ES-I3 (cell line): ENCODE results near the gene FHIT.
"Not testable (repeated sequence)": the region's sequence is repeated elsewhere in the genome, so short reads cannot be mapped to it uniquely, and the experiment has no call there.

Experiments
- H3K36me3 ChIP-seq: 2 replicates; pipeline ENCODE4 v1.6.1; 2013; ENCODE audit warnings: mild to moderate bottlenecking, low read length, control low read depth, moderate library complexity; ENCODE audit not compliant: insufficient read depth
- H3K4me1 ChIP-seq: 2 replicates; pipeline ENCODE4 v1.6.1; 2013; ENCODE audit warnings: mild to moderate bottlenecking, control low read depth, low read length; ENCODE audit not compliant: insufficient read depth
- H3K9ac ChIP-seq: 2 replicates; pipeline ENCODE4 v1.6.1; 2013; ENCODE audit warnings: low read depth, mild to moderate bottlenecking, low read length, moderate library complexity
- H3K9me3 ChIP-seq: 2 replicates; pipeline ENCODE4 v1.6.1; 2013; ENCODE audit warnings: mild to moderate bottlenecking, low read length, moderate library complexity; ENCODE audit not compliant: control insufficient read depth, insufficient read depth

FHIT gene

GRCh38 chr3:60989626-60990441 lies 261.4 kb downstream of the FHIT start:
- Histone ChIP-seq H3K36me3 (no peaks in the 10 kb centered on the region), H3K9ac (no peak overlapping the region), H3K9me3 (no peaks in the 10 kb centered on the region), H3K4me1 (no peaks in the 10 kb centered on the region)

- not testable (repeated sequence) for H3K9me3 ChIP-seq, H3K9ac ChIP-seq, H3K4me1 ChIP-seq, H3K36me3 ChIP-seq
These were observed 264.1 kb downstream of the FHIT start for GRCh38 chr3:60987191-60987590.

- H3K9me3 ChIP-seq, result peaks cover 8% of the 10 kb centered on the region
- no peak overlapping the region for H3K9ac ChIP-seq
- H3K4me1 ChIP-seq, result no peaks in the 10 kb centered on the region
- H3K36me3 ChIP-seq, result no peaks in the 10 kb centered on the region
These were observed 264.7 kb downstream of the FHIT start for GRCh38 chr3:60986552-60986951.

- no peaks in the 10 kb centered on the region for H3K36me3 ChIP-seq
- H3K9ac ChIP-seq, result no peak overlapping the region
- no peaks in the 10 kb centered on the region for H3K4me1 ChIP-seq
- peaks cover 8% of the 10 kb centered on the region for H3K9me3 ChIP-seq
These were observed 267.3 kb downstream of the FHIT start for GRCh38 chr3:60983906-60984305.

- H3K9ac ChIP-seq, result no peak overlapping the region
- no peaks in the 10 kb centered on the region for H3K4me1 ChIP-seq
- H3K9me3 ChIP-seq, result peaks cover 8% of the 10 kb centered on the region
- no peaks in the 10 kb centered on the region for H3K36me3 ChIP-seq
These were observed 270.9 kb downstream of the FHIT start for GRCh38 chr3:60980342-60980692.

- Histone ChIP-seq H3K4me1 (no peaks in the 10 kb centered on the region), H3K9ac (no peak overlapping the region), H3K36me3 (no peaks in the 10 kb centered on the region), H3K9me3 (peaks cover 8% of the 10 kb centered on the region)
These were observed 271.6 kb downstream of the FHIT start for GRCh38 chr3:60979461-60980341.

GRCh38 chr3:60973321-60973720 lies 277.9 kb downstream of the FHIT start:
- H3K9ac ChIP-seq, result no peak overlapping the region
- no peaks in the 10 kb centered on the region for H3K4me1 ChIP-seq
- H3K9me3 ChIP-seq, result no peaks in the 10 kb centered on the region; the same call in none of the 2 replicates
- no peaks in the 10 kb centered on the region for H3K36me3 ChIP-seq

GRCh38 chr3:60972599-60972998 lies 278.7 kb downstream of the FHIT start:
- H3K4me1 ChIP-seq, result no peaks in the 10 kb centered on the region
- no peak overlapping the region for H3K9ac ChIP-seq
- no peaks in the 10 kb centered on the region for H3K36me3 ChIP-seq
- no peaks in the 10 kb centered on the region; the same call in none of the 2 replicates for H3K9me3 ChIP-seq

- H3K4me1 ChIP-seq, result no peaks in the 10 kb centered on the region
- peaks cover 3% of the 10 kb centered on the region for H3K9me3 ChIP-seq
- H3K36me3 ChIP-seq, result no peaks in the 10 kb centered on the region
- H3K9ac ChIP-seq, result no peak overlapping the region
These were observed 280.4 kb downstream of the FHIT start for GRCh38 chr3:60970850-60971249.

- Histone ChIP-seq H3K9ac (no peak overlapping the region), H3K36me3 (no peaks in the 10 kb centered on the region), H3K9me3 (peaks cover 3% of the 10 kb centered on the region; the same call in 1 of the 2 replicates), H3K4me1 (no peaks in the 10 kb centered on the region)
These were observed 284.1 kb downstream of the FHIT start for GRCh38 chr3:60967141-60967540.

GRCh38 chr3:60957541-60957940 lies 293.7 kb downstream of the FHIT start:
- H3K9ac ChIP-seq, result no peak overlapping the region
- no peaks in the 10 kb centered on the region for H3K4me1 ChIP-seq
- H3K36me3 ChIP-seq, result no peaks in the 10 kb centered on the region
- H3K9me3 ChIP-seq, result no peaks in the 10 kb centered on the region; the same call in 1 of the 2 replicates

- H3K9me3 ChIP-seq, result no peaks in the 10 kb centered on the region; the same call in 1 of the 2 replicates
- no peaks in the 10 kb centered on the region for H3K4me1 ChIP-seq
- no peak overlapping the region for H3K9ac ChIP-seq
- H3K36me3 ChIP-seq, result no peaks in the 10 kb centered on the region
These were observed 294.5 kb downstream of the FHIT start for GRCh38 chr3:60956729-60957128.

- Histone ChIP-seq H3K9ac (no peak overlapping the region), H3K4me1 (no peaks in the 10 kb centered on the region), H3K9me3 (no peaks in the 10 kb centered on the region; the same call in 1 of the 2 replicates), H3K36me3 (no peaks in the 10 kb centered on the region)
These were observed 296.2 kb downstream of the FHIT start for GRCh38 chr3:60955034-60955433.

- H3K9ac ChIP-seq, result no peak overlapping the region
These were observed 297.2 kb downstream of the FHIT start for GRCh38 chr3:60954048-60954447.

GRCh38 chr3:60953351-60953750 lies 297.9 kb downstream of the FHIT start:
- H3K4me1 ChIP-seq, result no peaks in the 10 kb centered on the region
- no peak overlapping the region for H3K9ac ChIP-seq

More at GRCh38 chr3:60954048-60954447, 297.2 kb downstream of the FHIT start:
- no peaks in the 10 kb centered on the region for H3K4me1 ChIP-seq
- no peaks in the 10 kb centered on the region; the same call in 1 of the 2 replicates for H3K9me3 ChIP-seq
- no peaks in the 10 kb centered on the region for H3K36me3 ChIP-seq

More at GRCh38 chr3:60953351-60953750, 297.9 kb downstream of the FHIT start:
- no peaks in the 10 kb centered on the region for H3K36me3 ChIP-seq
- no peaks in the 10 kb centered on the region; the same call in 1 of the 2 replicates for H3K9me3 ChIP-seq
